ENCODE data around the gene SLC27A6.
"Not testable (repeated sequence)": the region's sequence is repeated elsewhere in the genome, so short reads cannot be mapped to it uniquely, and the experiment has no call there.

DNA sequence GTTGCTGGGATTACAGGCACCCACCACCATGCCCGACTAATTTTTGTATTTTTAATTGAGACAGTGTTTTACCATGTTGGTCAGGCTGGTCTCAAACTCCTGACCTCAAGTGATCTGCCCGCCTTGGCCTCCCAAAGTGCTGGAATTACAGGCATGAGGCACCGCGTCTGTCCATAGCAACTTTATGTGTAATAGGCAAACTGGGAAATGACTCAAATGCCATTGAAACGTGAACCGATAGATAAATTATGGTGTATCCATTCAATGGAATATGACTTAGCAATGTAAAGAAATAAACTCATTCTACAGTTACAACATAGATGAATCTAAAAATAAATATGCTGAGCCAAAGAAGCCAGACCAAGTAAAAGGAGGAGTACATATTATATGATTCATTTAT, 14.0 kb upstream of the SLC27A6 start:
- not testable (repeated sequence) for TF ChIP-seq EZH2 (IDR thresholded peaks at IDR 0.05)
- TF ChIP-seq, protein P1, sequence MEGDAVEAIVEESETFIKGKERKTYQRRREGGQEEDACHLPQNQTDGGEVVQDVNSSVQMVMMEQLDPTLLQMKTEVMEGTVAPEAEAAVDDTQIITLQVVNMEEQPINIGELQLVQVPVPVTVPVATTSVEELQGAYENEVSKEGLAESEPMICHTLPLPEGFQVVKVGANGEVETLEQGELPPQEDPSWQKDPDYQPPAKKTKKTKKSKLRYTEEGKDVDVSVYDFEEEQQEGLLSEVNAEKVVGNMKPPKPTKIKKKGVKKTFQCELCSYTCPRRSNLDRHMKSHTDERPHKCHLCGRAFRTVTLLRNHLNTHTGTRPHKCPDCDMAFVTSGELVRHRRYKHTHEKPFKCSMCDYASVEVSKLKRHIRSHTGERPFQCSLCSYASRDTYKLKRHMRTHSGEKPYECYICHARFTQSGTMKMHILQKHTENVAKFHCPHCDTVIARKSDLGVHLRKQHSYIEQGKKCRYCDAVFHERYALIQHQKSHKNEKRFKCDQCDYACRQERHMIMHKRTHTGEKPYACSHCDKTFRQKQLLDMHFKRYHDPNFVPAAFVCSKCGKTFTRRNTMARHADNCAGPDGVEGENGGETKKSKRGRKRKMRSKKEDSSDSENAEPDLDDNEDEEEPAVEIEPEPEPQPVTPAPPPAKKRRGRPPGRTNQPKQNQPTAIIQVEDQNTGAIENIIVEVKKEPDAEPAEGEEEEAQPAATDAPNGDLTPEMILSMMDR (IDR thresholded peaks at IDR 0.05) = not testable (repeated sequence)
